MCF 10A (cell line): Measurements from ENCODE around the gene CXorf65. TPM values are rescaled to one million over a fixed set of nuclear protein-coding genes. Genes with fewer than 3 reads are reported as not detected.

Source experiments
- BruUV-seq: library from RNA; stranded (reverse); fragments of 400-500 nt; replicated peaks from 2 replicates; lab custom pipeline; 2021; lab: Mats Ljungman, UMichigan
- CTCF ChIA-PET: fragments of 300-600 bp; sonication (Branson Sonifier 250); formaldehyde crosslinking; extraction: SDS; loops from one replicate; lab custom pipeline; 2021; ENCODE audit warnings: antibody characterized with exemption, inconsistent platforms; lab: Yijun Ruan, JAX
- POLR2A ChIA-PET: fragments of 300-600, 350-650 bp; sonication (Branson Sonifier 250); formaldehyde crosslinking; extraction: SDS; loops from one replicate; lab custom pipeline; 2020; ENCODE audit warnings: antibody characterized with exemption, inconsistent platforms; lab: Yijun Ruan, JAX
- DNase-seq: peaks from one replicate; pipeline ENCODE4 v3.0.0-alpha.2; 2018; ENCODE audit not compliant: unreplicated experiment
- H3K27ac Mint-ChIP-seq: one replicate; pipeline ENCODE4 v1.8.0; 2022; ENCODE audit warnings: mild to moderate bottlenecking, low read depth, mixed read lengths; ENCODE audit not compliant: unreplicated experiment
- H3K27me3 Mint-ChIP-seq: one replicate; pipeline ENCODE4 v1.8.0; 2022; ENCODE audit warnings: mixed read lengths; ENCODE audit not compliant: insufficient read depth, unreplicated experiment
- H3K36me3 Mint-ChIP-seq: one replicate; pipeline ENCODE4 v1.8.0; 2022; ENCODE audit warnings: mild to moderate bottlenecking, moderate library complexity, mixed read lengths; ENCODE audit not compliant: insufficient read depth, unreplicated experiment
- H3K4me1 Mint-ChIP-seq: one replicate; pipeline ENCODE4 v1.8.0; 2022; ENCODE audit warnings: mixed read lengths; ENCODE audit not compliant: insufficient read depth, unreplicated experiment
- H3K4me3 Mint-ChIP-seq: one replicate; pipeline ENCODE4 v1.8.0; 2022; ENCODE audit warnings: mild to moderate bottlenecking, moderate library complexity, mixed read lengths; ENCODE audit not compliant: unreplicated experiment
- H3K9me3 Mint-ChIP-seq: one replicate; pipeline ENCODE4 v1.8.0; 2022; ENCODE audit warnings: mixed read lengths; ENCODE audit not compliant: unreplicated experiment
- intact Hi-C: fragments of 100-400 bp; cut with micrococcal nuclease; formaldehyde crosslinking; loops from 2 replicates; pipeline ENCODE4 v1.14.1; 2022
- total RNA-seq: library from RNA; stranded (reverse); gene quantifications from 2 replicates; pipeline ENCODE4 v1.2.3, GENCODE V29; 2022
- TF ChIP-seq, protein P1 (sequence below): fragments of 200-600 bp; IDR thresholded peaks from one replicate; pipeline ENCODE4 v1.8.0; 2022; ENCODE audit warnings: antibody characterized with exemption, mild to moderate bottlenecking; ENCODE audit not compliant: unreplicated experiment

The CXorf65 gene
- total RNA-seq, 1 experiment from 2014 or later, result not detected

DNA sequence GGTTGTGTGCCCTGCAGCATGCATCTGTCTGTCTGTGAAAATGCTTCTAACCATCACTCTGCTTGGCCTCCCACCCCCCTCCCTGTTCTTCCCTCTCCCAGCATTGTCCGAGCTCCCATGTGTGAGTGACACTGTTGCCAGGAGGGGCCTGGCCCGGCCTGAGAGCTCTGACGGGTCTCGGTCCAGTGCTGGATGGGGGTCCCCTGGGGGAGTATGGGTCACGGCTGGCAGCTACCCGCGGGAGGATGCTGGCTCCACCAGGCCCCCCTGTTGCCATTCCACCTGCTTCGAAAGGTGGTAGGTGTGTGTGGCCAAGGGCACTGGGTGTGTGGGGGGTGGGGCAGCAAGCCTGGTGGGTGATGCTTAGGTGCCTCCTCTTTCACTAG, 41.7 kb upstream of the CXorf65 start:
- ChIA-PET POLR2A (no interaction called here), CTCF (interaction anchor here (0.8 kb wide), 1 partner anchor 95 kb away, joined by 3 read pairs; no protein-coding TSS in a partner anchor)
- intact Hi-C loops, result no loop called here
- H3K36me3 Mint-ChIP-seq, result peaks cover 9% of the 10 kb centered on the region
- no peak for DNase-seq
- H3K9me3 Mint-ChIP-seq, result no peaks in the 10 kb centered on the region
- BruUV-seq, result no TSS peak
- no peak overlapping the region for H3K4me3 Mint-ChIP-seq
- H3K4me1 Mint-ChIP-seq, result no peaks in the 10 kb centered on the region
- no peak overlapping the region for H3K27ac Mint-ChIP-seq
- H3K27me3 Mint-ChIP-seq, result peaks cover 39% of the 10 kb centered on the region
- TF ChIP-seq, protein P1, sequence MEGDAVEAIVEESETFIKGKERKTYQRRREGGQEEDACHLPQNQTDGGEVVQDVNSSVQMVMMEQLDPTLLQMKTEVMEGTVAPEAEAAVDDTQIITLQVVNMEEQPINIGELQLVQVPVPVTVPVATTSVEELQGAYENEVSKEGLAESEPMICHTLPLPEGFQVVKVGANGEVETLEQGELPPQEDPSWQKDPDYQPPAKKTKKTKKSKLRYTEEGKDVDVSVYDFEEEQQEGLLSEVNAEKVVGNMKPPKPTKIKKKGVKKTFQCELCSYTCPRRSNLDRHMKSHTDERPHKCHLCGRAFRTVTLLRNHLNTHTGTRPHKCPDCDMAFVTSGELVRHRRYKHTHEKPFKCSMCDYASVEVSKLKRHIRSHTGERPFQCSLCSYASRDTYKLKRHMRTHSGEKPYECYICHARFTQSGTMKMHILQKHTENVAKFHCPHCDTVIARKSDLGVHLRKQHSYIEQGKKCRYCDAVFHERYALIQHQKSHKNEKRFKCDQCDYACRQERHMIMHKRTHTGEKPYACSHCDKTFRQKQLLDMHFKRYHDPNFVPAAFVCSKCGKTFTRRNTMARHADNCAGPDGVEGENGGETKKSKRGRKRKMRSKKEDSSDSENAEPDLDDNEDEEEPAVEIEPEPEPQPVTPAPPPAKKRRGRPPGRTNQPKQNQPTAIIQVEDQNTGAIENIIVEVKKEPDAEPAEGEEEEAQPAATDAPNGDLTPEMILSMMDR, result no peak

DNA sequence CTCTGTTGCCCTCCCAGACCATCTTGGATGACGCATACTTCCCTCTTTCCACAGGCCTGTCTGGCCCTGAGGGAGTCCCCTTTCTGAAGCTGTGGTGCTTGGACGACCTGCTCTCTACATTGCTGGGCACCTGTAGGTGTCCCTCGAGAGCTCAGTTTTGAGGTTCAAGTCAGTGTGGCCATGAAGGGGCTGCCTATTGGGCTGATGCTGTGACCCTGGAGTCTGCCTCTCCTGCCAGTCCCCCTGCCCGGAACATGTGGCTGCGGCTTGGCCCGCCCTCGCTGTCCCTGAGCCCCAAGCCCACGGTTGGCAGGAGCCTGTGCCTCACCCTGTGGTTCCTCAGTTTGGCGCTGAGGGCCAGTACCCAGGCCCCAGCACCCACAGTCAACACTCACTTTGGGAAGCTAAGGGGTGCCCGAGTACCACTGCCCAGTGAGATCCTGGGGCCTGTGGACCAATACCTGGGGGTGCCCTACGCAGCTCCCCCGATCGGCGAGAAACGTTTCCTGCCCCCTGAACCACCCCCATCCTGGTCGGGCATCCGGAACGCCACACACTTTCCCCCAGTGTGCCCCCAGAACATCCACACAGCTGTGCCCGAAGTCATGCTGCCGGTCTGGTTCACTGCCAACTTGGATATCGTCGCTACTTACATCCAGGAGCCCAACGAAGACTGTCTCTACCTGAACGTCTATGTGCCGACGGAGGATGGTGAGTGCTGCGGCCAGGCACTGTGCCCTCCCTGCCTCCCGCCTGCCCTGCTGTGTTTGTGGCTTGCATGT, 41.1 kb upstream of the CXorf65 start:
- Mint-ChIP-seq H3K36me3 (peaks cover 15% of the 10 kb centered on the region), H3K27ac (no peak overlapping the region), H3K4me3 (no peak overlapping the region), H3K27me3 (peaks cover 33% of the 10 kb centered on the region), H3K9me3 (no peaks in the 10 kb centered on the region), H3K4me1 (no peaks in the 10 kb centered on the region)
- TF ChIP-seq, protein P1, result no peak
- intact Hi-C loops, result no loop called here
- ChIA-PET POLR2A (no interaction called here), CTCF (interaction anchor here (0.8 to 1.1 kb wide), 2 partner anchors 9 to 94 kb away, joined by 3 read pairs; no protein-coding TSS in a partner anchor)
- DNase-seq, result no peak
- BruUV-seq, result no TSS peak

DNA sequence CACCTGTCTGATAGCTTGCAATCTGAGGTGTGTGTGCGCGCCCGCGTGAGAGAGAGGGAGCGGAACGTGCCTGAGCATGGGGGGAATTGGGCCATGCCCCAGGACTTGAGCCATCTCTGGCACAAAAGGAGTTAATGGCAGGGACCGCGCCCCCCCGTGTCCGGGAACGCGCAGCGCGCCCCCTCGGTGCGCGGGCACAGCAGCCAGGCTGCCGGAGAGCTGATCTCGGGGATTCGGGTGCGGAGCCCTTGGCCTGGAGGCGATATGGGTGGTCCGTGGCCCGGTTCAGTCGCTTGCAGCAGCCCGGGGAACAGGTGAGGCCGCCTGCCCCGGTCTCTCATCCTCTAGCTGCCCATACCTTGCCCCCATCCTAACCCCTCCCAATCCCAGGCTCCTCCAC, 38.1 kb upstream of the CXorf65 start, which contains the start of gene NLGN3:
TSS of gene NLGN3 (plus strand) at position 191 of the 400 bp plus-strand sequence. CDS start 2,909 bp downstream, outside the sequence.
- H3K36me3 Mint-ChIP-seq, result peaks cover 20% of the 10 kb centered on the region
- CTCF ChIA-PET, result interaction anchor here (1.0 kb wide), 1 partner anchor 16 kb away, joined by 3 read pairs; no protein-coding TSS in a partner anchor
- no peaks in the 10 kb centered on the region for H3K9me3 Mint-ChIP-seq
- POLR2A ChIA-PET, result no interaction called here
- no peaks in the 10 kb centered on the region for H3K4me1 Mint-ChIP-seq
- H3K27me3 Mint-ChIP-seq, result peaks cover 12% of the 10 kb centered on the region
- DNase-seq, result no peak
- no peak within 1 kb of the TSS for H3K4me3 Mint-ChIP-seq
- H3K27ac Mint-ChIP-seq, result no peak within 1 kb of the TSS
- TF ChIP-seq, protein P1, result no peak
- BruUV-seq, result no TSS peak
- intact Hi-C loops, result no loop called here

DNA sequence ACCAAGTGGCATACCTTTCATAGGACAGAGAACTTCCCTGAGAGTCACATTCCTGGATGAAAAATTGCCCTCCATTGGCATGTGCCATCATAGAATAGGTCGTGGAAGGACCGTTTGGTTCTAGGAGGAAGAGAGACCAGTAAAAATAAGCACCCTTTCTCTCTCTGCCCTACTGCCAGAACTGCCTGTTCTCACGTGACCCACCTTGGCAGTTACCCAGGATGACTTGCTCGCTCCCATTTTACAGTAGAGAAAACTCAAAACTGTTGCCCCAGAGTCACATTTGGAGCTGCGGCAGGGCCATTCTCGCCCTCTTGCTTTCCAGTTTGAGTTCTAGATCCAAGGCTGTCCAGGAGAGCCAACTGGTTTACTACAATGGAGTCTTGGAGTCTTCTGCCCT, 37.0 kb upstream of the CXorf65 start:
- CTCF ChIA-PET, result interaction anchor here (0.6 to 1.0 kb wide), 3 partner anchors 14 to 1134 kb away, joined by 3 to 4 read pairs (median 3); no protein-coding TSS in a partner anchor
- BruUV-seq, result no TSS peak
- POLR2A ChIA-PET, result interaction anchor here (0.6 to 0.7 kb wide), 2 partner anchors 137 to 222 kb away, joined by 3 to 4 read pairs; no protein-coding TSS in a partner anchor

More for the DNA sequence above, 37.0 kb upstream of the CXorf65 start:
- Mint-ChIP-seq H3K27ac (no peak overlapping the region), H3K27me3 (peaks cover 12% of the 10 kb centered on the region), H3K36me3 (peaks cover 31% of the 10 kb centered on the region), H3K4me3 (no peak overlapping the region), H3K9me3 (no peaks in the 10 kb centered on the region), H3K4me1 (no peaks in the 10 kb centered on the region)
- DNase-seq, result no peak
- TF ChIP-seq, protein P1, result no peak
- intact Hi-C loops, result no loop called here
